Measurements from ENCODE around the gene MED27.

DNA sequence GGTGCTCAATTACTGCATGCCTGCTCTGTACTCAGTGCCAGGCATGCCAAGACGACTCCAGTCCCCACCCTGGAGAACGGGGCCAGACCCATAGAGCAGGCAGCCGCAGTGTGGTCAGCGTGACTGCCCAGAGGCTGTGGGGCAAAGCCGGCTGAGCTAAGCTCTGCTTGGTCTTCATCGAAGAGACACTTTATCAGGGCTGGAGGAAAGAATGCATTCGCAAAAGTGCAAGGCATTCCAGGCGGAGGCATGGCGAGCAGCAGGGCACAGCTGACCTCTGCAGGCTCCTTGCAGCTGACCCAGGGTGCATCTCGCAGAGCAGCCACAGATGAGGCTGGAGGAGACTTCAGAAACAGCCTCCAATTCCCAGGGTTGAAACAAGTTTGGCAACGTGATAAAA is 13.6 kb downstream of the MED27 start:
- TF ChIP-seq, protein P1, sequence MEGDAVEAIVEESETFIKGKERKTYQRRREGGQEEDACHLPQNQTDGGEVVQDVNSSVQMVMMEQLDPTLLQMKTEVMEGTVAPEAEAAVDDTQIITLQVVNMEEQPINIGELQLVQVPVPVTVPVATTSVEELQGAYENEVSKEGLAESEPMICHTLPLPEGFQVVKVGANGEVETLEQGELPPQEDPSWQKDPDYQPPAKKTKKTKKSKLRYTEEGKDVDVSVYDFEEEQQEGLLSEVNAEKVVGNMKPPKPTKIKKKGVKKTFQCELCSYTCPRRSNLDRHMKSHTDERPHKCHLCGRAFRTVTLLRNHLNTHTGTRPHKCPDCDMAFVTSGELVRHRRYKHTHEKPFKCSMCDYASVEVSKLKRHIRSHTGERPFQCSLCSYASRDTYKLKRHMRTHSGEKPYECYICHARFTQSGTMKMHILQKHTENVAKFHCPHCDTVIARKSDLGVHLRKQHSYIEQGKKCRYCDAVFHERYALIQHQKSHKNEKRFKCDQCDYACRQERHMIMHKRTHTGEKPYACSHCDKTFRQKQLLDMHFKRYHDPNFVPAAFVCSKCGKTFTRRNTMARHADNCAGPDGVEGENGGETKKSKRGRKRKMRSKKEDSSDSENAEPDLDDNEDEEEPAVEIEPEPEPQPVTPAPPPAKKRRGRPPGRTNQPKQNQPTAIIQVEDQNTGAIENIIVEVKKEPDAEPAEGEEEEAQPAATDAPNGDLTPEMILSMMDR (IDR thresholded peaks at IDR 0.05): no peak
- TF ChIP-seq POLR2AphosphoS5 (IDR thresholded peaks at IDR 0.05): no peak
